ENCODE measurements around the gene ATL3.
"Not testable (repeated sequence)": the region's sequence is repeated elsewhere in the genome, so short reads cannot be mapped to it uniquely, and the experiment has no call there.

Gene ATL3

DNA sequence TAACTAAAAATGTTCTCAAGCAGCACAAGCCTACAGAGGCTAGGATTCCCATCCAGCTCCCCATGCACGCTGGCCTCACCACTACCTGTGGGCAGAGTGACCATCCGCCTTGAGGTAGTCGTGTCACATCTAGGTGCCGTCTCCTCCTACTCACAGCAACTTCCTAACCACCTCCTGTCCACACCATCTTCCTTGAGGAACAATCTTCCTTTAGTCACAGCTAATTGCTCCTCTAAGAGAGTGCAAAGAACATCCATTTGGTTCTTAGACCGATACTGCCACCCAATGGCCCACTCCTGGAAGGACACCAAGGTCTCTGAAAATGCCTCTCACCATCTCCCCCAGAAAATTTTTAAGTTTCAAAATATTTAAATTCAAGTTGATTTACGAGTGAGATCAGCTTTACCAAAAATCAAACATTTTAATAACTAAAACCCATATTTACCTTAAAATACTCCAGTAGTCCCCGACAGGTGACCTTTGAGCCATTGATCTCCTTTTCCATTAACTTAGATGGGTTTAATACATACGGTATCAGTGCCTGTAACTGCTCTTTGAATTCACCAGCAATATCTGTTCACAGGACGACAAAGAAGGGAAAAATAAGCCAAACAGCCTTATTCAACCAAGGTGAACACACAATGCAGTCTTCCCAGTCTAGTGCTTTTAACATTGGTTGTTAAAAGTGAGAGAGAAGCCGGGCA lies 35.3 kb downstream of the ATL3 start:
- H3K27ac ChIP-seq, result 0 out of 2 replicates have a peak overlapping the region, but pooled peaks have one; percentile 36
- ChIA-PET POLR2A (ENCODE audit: low non-redundant PET) (no interaction called here), CTCF (interaction anchor here (0.5 to 1.3 kb wide), 10 partner anchors 8 to 728 kb away, joined by 3 to 10 read pairs (median 3); no protein-coding TSS in a partner anchor)
- peak; percentile 55 for DNase-seq (ENCODE audit: low spot score)
- TF ChIP-seq, protein P1, sequence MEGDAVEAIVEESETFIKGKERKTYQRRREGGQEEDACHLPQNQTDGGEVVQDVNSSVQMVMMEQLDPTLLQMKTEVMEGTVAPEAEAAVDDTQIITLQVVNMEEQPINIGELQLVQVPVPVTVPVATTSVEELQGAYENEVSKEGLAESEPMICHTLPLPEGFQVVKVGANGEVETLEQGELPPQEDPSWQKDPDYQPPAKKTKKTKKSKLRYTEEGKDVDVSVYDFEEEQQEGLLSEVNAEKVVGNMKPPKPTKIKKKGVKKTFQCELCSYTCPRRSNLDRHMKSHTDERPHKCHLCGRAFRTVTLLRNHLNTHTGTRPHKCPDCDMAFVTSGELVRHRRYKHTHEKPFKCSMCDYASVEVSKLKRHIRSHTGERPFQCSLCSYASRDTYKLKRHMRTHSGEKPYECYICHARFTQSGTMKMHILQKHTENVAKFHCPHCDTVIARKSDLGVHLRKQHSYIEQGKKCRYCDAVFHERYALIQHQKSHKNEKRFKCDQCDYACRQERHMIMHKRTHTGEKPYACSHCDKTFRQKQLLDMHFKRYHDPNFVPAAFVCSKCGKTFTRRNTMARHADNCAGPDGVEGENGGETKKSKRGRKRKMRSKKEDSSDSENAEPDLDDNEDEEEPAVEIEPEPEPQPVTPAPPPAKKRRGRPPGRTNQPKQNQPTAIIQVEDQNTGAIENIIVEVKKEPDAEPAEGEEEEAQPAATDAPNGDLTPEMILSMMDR (conservative IDR thresholded peaks at IDR 0.05; ENCODE audit: low read depth), result peak; percentile 68

DNA sequence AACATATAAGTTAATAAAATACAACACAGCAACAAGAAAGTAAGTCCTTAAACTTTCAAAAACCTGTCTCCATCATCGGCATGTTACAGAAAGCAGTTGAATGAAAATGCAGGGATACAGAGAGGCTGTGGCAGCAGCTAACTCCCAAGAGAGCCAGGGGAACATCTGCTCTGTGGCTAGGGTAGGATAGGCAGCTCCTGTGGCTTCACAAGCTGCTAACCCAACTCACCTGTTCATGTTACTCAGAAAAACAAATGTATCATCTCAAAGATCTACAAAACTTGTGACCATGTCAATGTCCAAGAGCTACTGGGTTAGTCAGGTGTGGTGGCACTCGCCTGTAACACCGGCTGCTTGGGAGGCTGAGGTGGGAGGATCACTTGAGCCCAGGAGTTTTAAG lies 41.8 kb downstream of the ATL3 start:
- ChIA-PET POLR2A (ENCODE audit: low non-redundant PET) (no interaction called here), CTCF (no interaction called here)
- TF ChIP-seq, protein P1 (conservative IDR thresholded peaks at IDR 0.05; ENCODE audit: low read depth), result no peak
- DNase-seq (ENCODE audit: low spot score), result no peak
- no peak overlapping the region for H3K27ac ChIP-seq

DNA sequence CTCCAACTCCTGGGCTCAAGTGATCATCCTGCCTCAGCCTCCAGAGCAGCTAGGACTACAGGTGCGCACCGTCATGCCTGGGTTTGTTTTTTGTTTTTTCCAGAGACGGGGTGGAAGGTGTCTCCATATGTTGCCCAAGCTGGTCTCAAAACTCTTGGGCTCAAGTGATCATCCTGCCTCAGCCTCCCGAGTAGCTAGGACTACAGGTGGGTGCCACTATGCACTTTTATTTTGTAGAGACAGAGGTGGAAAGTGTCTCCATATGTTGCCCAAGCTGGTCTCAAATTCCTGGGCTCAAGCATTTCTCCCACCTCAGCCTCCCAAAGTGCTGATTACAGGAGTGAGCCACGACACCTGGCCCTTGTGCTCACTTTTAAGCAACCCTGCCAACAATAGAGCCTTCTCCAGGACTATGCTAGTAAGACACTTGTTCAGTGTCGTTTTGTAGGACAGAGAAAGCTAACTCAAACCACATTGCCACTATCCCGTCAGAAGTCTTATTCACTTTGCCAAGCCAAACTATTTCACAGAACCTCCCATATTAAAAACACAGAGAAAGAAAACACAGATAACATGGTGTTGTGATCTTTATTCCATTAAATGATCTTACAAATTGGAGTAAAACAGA lies 47.5 kb downstream of the ATL3 start:
- TF ChIP-seq, protein P1 (conservative IDR thresholded peaks at IDR 0.05; ENCODE audit: low read depth), result no peak
- CTCF ChIA-PET, result interaction anchor here (1.0 kb wide), 1 partner anchor 12 kb away, joined by 3 read pairs; no protein-coding TSS in a partner anchor

DNA sequence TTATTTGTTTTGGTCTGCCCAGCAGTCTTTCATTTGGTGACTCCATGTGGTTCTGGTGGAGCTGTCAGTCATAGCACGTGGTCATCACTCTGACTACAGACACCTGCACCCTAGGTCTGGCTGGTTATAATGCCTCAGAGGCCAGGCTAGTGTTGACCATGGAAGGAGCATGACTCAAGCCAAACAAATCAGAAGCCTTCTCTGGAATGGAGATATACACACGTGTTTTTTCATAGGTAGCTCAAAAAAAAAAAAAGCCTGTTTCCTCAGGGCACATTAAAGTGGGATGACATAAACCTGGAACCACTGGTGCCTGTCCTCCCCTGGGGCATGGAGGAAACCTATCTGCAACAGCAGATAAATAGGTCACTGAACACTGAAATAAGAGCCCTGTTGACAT lies 48.9 kb downstream of the ATL3 start:
- peak; percentile 33 for DNase-seq (ENCODE audit: low spot score)
- H3K27ac ChIP-seq, result no peak overlapping the region
- TF ChIP-seq, protein P1 (conservative IDR thresholded peaks at IDR 0.05; ENCODE audit: low read depth), result no peak
- ChIA-PET POLR2A (ENCODE audit: low non-redundant PET) (interaction anchor here (0.6 kb wide), 1 partner anchor 451 kb away, joined by 5 read pairs; no protein-coding TSS in a partner anchor), CTCF (interaction anchor here (0.9 kb wide), 1 partner anchor 143 kb away, joined by 3 read pairs; no protein-coding TSS in a partner anchor)

More for the DNA sequence above, 47.5 kb downstream of the ATL3 start:
- no peak for DNase-seq (ENCODE audit: low spot score)
- POLR2A ChIA-PET (ENCODE audit: low non-redundant PET), result no interaction called here
- no peak overlapping the region for H3K27ac ChIP-seq

DNA sequence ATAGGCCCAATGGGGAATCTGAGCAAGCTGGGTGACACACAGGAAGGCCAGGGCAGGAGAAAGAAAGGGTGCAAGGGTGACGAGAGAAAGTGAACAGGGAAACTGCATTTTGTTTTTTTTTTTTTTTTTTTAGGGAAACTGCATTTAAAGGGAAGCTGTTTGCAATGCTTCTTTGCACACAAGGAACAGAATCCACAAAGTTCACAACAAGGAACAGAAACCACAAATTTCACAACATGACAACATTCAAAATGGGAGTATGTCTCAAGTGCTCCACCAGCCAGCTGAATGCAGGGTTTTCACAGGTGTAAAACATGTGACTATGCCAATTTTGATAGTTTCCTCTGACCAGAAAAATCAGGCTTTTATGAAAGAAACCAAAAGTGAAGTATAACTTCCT lies 50.1 kb downstream of the ATL3 start:
- H3K27ac ChIP-seq, result no peak overlapping the region
- ChIA-PET POLR2A (ENCODE audit: low non-redundant PET) (no interaction called here), CTCF (no interaction called here)
- DNase-seq (ENCODE audit: low spot score), result no peak
- TF ChIP-seq, protein P1 (conservative IDR thresholded peaks at IDR 0.05; ENCODE audit: low read depth), result no peak

DNA sequence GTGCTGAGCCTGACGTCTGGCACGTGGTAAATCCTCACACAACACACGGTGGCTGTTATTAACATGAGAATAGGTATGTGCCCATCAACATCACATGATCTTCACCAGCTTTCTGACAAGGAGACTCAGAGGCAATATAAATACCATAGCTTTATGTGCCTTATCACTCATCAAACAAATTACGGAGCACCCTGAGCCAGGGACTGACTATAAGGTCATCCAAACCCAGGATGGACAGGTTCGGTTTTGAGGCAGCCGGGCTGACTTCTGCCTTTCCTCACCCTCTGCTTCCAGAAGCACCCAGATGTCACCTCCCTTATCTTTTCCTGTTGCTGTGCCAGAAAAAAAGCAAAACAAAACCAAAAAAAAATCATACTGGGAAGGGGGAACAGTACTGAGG lies 51.2 kb downstream of the ATL3 start:
- TF ChIP-seq, protein P1 (conservative IDR thresholded peaks at IDR 0.05; ENCODE audit: low read depth), result no peak
- ChIA-PET POLR2A (ENCODE audit: low non-redundant PET) (no interaction called here), CTCF (no interaction called here)
- no peak overlapping the region for H3K27ac ChIP-seq
- DNase-seq (ENCODE audit: low spot score), result no peak

DNA sequence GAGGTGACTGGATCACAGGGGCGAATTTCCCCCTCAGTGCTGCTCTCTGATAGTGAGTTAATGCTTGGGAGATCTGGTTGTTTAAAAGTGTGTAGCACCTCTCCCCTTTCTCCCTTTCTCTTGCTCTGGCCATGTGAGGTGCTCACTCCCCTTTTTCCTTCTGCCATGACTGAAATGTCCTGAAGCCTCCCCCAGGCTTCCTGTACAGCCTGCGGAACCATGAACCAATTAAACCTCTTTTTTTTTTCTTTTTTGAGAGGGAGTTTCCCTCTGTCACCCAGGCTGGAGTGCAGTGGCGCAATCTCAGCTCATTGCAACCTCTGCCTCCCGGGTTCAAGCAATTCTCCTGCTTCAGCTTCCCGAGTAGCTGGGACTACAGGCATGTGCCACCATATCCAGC lies 53.5 kb downstream of the ATL3 start:
- CTCF ChIA-PET; DNase-seq (ENCODE audit: low spot score); POLR2A ChIA-PET (ENCODE audit: low non-redundant PET); H3K27ac ChIP-seq: not testable (repeated sequence)
